Activated CD8-positive, alpha-beta T cell treated with anti-CD3 and anti-CD28 coated beads for 36 hours (primary cell): ENCODE data around the gene DFFB. TPM values are rescaled to one million over a fixed set of nuclear protein-coding genes. Genes with fewer than 3 reads are reported as not detected.

Source experiments
- ATAC-seq: fragments of 200-7000 bp; cut with Tn5 transposase; one replicate; pipeline ENCODE4 v1.10.0; 2021; ENCODE audit warnings: mild to moderate bottlenecking, moderate library complexity
- CTCF ChIA-PET: fragments of 350-600 bp; sonication (Branson Sonifier 250); formaldehyde crosslinking; loops from one replicate; lab custom pipeline; 2021; ENCODE audit warnings: antibody characterized with exemption; lab: Charles Lee
- POLR2A ChIA-PET: fragments of 350-600 bp; sonication (Branson Sonifier 250); formaldehyde crosslinking; loops from one replicate; lab custom pipeline; 2021; ENCODE audit warnings: antibody characterized with exemption; lab: Charles Lee
- DNase-seq: peaks from one replicate; pipeline ENCODE4 v3.0.0-alpha.2; 2020
- H3K27ac Mint-ChIP-seq: one replicate; pipeline ENCODE4 v1.8.0; 2021; ENCODE audit warnings: mild to moderate bottlenecking, mixed read lengths
- H3K27me3 Mint-ChIP-seq: one replicate; pipeline ENCODE4 v1.8.0; 2021; ENCODE audit warnings: mixed read lengths
- H3K36me3 Mint-ChIP-seq: one replicate; pipeline ENCODE4 v1.8.0; 2021; ENCODE audit warnings: low read depth, mixed read lengths
- H3K4me1 Mint-ChIP-seq: one replicate; pipeline ENCODE4 v1.8.0; 2021; ENCODE audit warnings: low read depth, mixed read lengths
- H3K4me3 Mint-ChIP-seq: one replicate; pipeline ENCODE4 v1.8.0; 2021; ENCODE audit warnings: mild to moderate bottlenecking, moderate library complexity, mixed read lengths
- H3K9me3 Mint-ChIP-seq: one replicate; pipeline ENCODE4 v1.8.0; 2021; ENCODE audit warnings: mixed read lengths
- intact Hi-C: fragments of 100-400 bp; cut with micrococcal nuclease; formaldehyde crosslinking; loops from one replicate; pipeline ENCODE4 v1.10.0; 2022
- total RNA-seq, 2 experiments: library from RNA; stranded (reverse); gene quantifications; one replicate each; pipeline ENCODE4 v1.2.3, GENCODE V29; 2021
- TF ChIP-seq, protein P1 (sequence below): fragments of 200-600 bp; IDR thresholded peaks from one replicate; pipeline ENCODE4 v1.8.0; 2022; ENCODE audit warnings: antibody characterized with exemption, mild to moderate bottlenecking

Gene DFFB
- total RNA-seq, 2 experiments from 2014 or later, result 9.3 to 9.7 TPM

DNA sequence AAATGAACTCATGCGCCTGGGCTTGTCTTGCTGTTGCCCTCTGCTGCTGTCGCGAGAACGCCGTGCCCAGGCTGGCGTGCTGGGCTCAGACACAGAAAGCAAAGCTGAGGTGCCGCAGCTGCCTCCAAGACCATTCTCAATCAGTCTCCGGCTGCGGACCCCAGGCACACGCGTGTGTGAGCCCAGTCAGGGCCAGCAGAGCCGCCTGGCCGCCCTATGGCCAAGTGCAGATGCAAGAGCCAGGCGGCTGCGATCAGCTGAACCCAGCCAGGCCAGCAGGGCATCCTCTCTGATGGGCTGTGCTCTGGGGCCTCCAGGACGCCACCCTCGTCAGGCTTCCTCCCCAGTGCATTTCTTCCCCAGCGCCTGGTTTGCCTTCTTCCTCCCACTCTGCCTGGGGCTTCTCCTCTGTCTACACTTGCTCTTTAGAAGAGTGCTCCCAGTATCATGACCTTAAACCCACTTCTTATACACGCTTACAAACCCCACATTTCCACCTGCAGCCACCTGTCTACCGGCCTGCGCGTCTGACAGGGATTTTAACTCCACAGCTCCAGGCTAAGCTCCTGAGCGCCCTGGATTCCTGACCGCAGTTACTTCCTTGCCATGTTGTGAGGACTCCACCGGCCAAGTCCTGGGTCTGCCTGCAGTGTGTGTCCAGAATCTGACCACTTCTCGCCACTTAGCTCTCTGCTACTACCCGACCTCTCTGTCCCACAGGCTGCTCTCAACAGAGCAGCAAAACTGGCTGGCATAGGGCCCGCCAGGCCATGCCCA, 39.3 kb upstream of the DFFB start:
- no peak for DNase-seq
- Mint-ChIP-seq H3K36me3 (peaks cover 8% of the 10 kb centered on the region), H3K27ac (no peak overlapping the region), H3K4me1 (no peaks in the 10 kb centered on the region), H3K4me3 (no peak overlapping the region), H3K27me3 (no peaks in the 10 kb centered on the region), H3K9me3 (no peaks in the 10 kb centered on the region)
- TF ChIP-seq, protein P1, sequence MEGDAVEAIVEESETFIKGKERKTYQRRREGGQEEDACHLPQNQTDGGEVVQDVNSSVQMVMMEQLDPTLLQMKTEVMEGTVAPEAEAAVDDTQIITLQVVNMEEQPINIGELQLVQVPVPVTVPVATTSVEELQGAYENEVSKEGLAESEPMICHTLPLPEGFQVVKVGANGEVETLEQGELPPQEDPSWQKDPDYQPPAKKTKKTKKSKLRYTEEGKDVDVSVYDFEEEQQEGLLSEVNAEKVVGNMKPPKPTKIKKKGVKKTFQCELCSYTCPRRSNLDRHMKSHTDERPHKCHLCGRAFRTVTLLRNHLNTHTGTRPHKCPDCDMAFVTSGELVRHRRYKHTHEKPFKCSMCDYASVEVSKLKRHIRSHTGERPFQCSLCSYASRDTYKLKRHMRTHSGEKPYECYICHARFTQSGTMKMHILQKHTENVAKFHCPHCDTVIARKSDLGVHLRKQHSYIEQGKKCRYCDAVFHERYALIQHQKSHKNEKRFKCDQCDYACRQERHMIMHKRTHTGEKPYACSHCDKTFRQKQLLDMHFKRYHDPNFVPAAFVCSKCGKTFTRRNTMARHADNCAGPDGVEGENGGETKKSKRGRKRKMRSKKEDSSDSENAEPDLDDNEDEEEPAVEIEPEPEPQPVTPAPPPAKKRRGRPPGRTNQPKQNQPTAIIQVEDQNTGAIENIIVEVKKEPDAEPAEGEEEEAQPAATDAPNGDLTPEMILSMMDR, result no peak
- intact Hi-C loops, result no loop called here
- CTCF ChIA-PET, result no interaction called here
- no peak for ATAC-seq
- POLR2A ChIA-PET, result no interaction called here

GRCh38 chr1:3819771-3820200, 37.5 kb upstream of the DFFB start:
- Mint-ChIP-seq H3K4me1 (no peaks in the 10 kb centered on the region), H3K27ac (peak overlapping the region; percentile 5), H3K4me3 (no peak overlapping the region), H3K36me3 (peaks cover 10% of the 10 kb centered on the region), H3K9me3 (no peaks in the 10 kb centered on the region), H3K27me3 (no peaks in the 10 kb centered on the region)
- intact Hi-C loops, result no loop called here
- ATAC-seq (no peak), DNase-seq (no peak)
- ChIA-PET POLR2A (no interaction called here), CTCF (no interaction called here)
- TF ChIP-seq, protein P1, result no peak

- Mint-ChIP-seq H3K4me1 (no peaks in the 10 kb centered on the region), H3K27me3 (no peaks in the 10 kb centered on the region), H3K27ac (no peak overlapping the region), H3K9me3 (no peaks in the 10 kb centered on the region), H3K36me3 (peaks cover 10% of the 10 kb centered on the region), H3K4me3 (no peak overlapping the region)
- intact Hi-C loops, result no loop called here
- ChIA-PET POLR2A (no interaction called here), CTCF (no interaction called here)
- TF ChIP-seq, protein P1, result no peak
- ATAC-seq, result no peak
- DNase-seq, result no peak
Observed at GRCh38 chr1:3820316-3820715, 37.0 kb upstream of the DFFB start.

- H3K27me3 Mint-ChIP-seq, result no peaks in the 10 kb centered on the region
- H3K9me3 Mint-ChIP-seq, result no peaks in the 10 kb centered on the region
- H3K4me3 Mint-ChIP-seq, result no peak overlapping the region
- no peak overlapping the region for H3K27ac Mint-ChIP-seq
- TF ChIP-seq, protein P1, result no peak
- ChIA-PET POLR2A (no interaction called here), CTCF (no interaction called here)
- no peaks in the 10 kb centered on the region for H3K4me1 Mint-ChIP-seq
- H3K36me3 Mint-ChIP-seq, result peaks cover 13% of the 10 kb centered on the region
- DNase-seq, result no peak
- intact Hi-C loops, result no loop called here
- no peak for ATAC-seq
Observed at GRCh38 chr1:3821004-3821403, 36.3 kb upstream of the DFFB start.

- Mint-ChIP-seq H3K27me3 (no peaks in the 10 kb centered on the region), H3K4me1 (no peaks in the 10 kb centered on the region), H3K4me3 (no peak overlapping the region), H3K9me3 (no peaks in the 10 kb centered on the region), H3K36me3 (peaks cover 13% of the 10 kb centered on the region), H3K27ac (no peak overlapping the region)
- CTCF ChIA-PET, result no interaction called here
- POLR2A ChIA-PET, result interaction anchor here (1.0 kb wide), 1 partner anchor 12 kb away, joined by 3 read pairs; no protein-coding TSS in a partner anchor
- ATAC-seq (no peak), DNase-seq (no peak)
- intact Hi-C loops, result no loop called here
- TF ChIP-seq, protein P1, result no peak
Observed at GRCh38 chr1:3821447-3821846, 35.8 kb upstream of the DFFB start.
